ENCODE measurements around the gene TLR10.
A peak's percentile ranks its signal among the peaks of the same experiment; 100 is the strongest.

Gene TLR10

DNA sequence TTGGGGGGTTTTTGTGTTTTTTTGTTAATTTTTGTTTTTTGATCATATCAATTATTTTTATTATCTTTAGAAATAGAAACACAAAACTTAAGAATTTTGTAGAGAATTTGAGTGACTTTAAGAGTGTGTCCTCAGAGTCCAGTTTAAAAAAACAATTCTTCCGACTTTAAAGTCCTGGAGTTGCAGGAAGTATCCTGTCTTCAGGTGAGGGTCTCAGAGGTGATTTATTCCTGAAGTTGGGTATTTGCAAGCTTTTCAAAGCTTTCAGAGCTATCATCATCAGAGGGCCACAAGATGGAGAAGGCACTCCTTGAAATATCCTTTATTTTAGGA, 23.0 kb downstream of the TLR10 start:
- DNase-seq, result no peak

DNA sequence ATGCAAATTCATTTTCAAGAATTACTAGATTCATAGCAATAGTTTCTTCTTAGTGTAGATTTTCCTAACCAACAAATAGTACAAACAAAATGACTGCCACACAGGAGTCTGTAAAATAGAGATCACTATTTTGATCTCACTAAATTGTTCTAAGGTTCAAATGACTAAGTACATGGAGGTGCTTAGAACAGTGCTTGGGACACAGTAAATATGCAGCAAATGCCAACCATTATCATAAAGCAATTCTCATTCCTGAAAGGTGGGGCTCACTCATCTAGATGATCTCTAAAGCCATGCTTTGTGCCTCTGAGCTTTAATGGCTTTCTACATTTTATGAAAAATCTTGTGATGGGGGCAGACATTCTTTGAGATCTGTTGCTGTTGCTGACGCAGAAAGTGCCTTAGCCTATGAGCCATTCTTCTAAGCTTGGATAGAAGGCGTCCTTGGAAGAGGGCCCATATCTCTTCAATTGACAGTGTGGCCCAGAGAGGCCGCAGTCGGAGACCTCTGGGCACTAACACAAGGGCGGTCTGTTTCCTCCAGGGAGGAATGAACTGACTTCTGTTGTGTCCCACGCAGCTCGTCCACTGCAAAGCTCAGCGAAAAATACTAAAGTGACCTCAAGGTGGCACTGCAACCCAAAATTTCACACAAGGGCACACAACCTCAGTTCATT, 23.5 kb downstream of the TLR10 start:
- DNase-seq, result no peak

DNA sequence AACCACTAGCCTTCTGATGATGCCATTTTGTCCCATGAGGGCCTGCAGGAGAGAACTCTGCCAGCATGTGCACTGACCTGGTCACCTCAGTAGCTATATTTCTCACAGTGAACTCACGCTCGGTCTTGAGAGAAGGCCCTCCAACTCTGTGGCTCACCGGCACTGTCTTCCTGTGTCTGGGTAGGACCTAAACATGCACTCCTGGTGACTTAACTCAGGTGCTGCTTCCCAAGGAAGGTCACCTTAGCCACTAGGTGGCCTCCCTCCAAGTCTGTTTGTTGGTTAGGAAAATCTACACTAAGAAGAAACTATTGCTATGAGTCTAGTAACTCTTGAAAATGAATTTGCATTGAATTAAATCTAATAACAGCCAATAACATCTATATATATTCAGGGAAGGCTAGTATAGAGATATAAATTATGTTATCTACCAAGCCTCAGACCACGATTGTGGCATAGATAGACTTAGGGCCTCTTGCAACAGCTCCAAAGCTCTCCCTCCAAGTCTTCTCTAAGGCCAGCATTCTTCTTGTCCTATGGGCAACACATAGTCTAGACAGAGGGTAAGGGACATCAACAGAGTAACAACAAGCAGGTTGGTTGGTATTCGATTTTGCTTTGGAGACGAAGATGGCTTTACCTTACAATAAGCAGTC, 24.7 kb downstream of the TLR10 start:
- DNase-seq, result no peak

GRCh38 chr4:38752941-38753806, 29.6 kb downstream of the TLR10 start:
- peak; percentile 45 for DNase-seq

DNA sequence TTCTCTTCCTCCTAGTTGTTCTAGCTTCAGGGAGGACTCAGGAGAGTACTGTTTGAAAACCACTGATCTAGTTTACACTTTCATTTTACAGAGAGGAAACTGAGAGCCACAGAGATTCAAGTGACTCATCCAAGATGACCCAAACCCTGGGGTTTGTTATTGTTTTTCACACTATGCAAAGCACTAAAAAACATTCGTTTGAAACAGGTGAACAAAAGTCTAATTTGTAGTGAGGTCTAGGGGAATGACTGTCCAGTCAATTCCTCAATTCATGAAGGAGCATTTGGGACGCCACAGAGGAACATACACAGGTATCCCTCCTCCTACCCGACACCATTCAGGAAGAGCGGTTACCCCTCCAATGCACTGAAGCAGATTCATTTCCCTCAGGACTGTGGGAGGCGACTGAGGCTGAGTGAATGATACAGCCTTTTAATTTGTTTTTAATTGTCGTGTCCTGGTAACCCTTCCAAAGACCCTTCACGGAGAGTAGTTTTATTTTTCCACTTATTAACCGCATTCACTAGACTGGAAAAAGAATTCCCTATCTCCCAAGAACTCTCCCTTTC, 30.3 kb downstream of the TLR10 start:
- no peak for DNase-seq

- no peak for DNase-seq
Observed at GRCh38 chr4:38751341-38752010, 31.3 kb downstream of the TLR10 start.

DNA sequence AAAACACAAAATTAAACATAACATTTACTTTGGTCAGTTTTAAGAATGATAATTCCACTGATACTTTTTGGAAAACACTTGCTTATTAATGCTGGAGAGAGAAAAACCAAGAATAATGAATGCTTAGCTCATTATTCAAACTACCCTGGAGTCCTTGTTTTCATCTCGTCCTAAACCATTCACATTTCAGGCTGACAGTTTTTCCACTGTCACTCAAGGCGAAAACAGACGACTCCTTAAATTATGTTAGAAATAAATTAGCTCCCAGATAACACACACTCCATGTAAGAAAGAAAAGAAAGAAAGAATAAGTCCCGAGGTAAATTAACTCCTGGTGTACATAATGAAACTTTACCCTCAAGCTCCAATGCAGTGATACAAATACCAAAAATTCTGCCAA, 33.5 kb downstream of the TLR10 start:
- DNase-seq, result no peak

- no peak for DNase-seq
Observed at GRCh38 chr4:38747629-38748028, 35.2 kb downstream of the TLR10 start.

GRCh38 chr4:38745881-38746280, 36.9 kb downstream of the TLR10 start:
- no peak for DNase-seq

GRCh38 chr4:38743866-38744265, 38.9 kb downstream of the TLR10 start:
- no peak for DNase-seq

GRCh38 chr4:38740303-38740702, 42.5 kb downstream of the TLR10 start:
- no peak for DNase-seq

DNA sequence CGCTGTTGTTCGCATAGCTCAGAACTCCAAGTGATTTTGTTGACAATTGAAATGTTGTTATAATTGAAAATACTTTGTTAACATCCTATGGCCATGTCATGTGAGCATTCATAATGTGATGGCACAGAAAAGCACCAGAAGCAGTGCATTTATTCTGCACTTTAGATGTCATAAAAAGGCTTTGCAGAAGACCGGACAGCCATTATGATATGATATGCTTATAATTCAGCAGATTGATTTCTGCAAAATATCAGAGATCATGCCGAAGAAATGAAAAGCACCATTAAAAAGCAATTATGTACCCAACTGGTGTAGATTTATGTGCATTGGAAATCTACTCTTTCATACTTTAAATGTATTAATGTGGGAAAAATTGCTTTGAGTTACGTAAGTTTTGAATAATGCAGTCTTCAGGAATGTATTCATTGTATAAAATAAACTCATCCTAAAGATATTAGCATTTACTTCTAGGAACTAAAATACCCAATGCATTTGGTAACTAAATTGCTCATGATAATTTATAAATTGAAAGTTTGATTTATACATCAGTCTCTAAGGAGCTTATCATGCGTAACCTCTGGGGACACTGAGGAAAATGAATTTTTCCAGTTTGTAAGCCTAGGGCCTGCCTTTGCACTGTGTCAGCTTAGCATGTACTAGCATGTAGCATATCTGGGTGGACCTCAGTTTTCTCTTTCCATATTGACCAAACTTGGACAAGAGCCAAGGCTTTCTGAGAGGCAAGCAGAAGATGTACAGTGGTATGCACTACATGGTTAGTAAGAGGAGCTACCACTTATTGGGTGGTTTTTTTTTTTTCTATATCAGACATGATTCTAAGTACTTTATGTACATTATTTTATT, 43.6 kb downstream of the TLR10 start:
- DNase-seq, result no peak

GRCh38 chr4:38735870-38736269, 46.9 kb downstream of the TLR10 start:
- DNase-seq, result no peak

DNA sequence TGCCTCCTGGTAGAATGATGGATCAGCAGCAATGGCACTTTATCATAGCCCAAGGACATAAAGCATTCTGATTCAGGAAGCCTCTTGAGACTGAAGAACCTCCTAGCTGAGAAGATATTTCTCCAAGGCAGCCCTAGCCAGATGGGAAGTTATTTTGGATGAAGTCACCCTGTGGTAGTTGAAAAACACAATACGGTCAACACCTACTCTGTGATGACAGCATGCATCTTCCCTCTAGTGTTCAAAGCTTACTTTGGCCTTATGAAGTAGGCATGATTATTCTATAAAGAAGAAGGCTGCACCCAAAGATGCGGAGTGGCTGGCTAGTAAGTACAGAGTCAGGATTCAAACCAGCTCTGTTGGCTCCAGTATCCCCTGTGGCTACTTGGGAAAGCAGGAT, 47.9 kb downstream of the TLR10 start:
- no peak for DNase-seq

GRCh38 chr4:38734446-38734845, 48.3 kb downstream of the TLR10 start:
- DNase-seq, result no peak

DNA sequence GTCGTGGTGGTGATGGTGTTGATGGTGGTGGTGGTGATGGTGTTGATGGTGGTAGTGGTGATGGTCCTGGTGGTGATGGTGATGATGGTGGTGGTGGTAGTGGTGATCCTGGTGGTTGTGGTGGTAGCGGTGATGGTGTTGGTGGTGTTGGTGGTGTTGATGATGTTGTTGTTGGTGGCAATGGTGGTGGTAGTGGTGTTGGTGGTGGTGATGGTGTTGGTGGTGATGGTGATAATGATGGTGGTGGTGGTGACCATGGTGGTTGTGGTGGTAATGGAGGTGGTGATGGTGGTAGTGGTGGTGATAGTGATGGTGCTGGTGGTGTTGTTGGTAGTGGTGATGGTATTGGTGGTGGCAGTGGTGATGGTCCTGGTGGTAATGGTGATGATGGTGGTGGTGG, 49.1 kb downstream of the TLR10 start:
- DNase-seq, result no peak

- peak; percentile 23 for DNase-seq
Observed at GRCh38 chr4:38730830-38731646, 51.8 kb downstream of the TLR10 start.

- DNase-seq, result no peak
Observed at GRCh38 chr4:38730493-38730829, 52.3 kb downstream of the TLR10 start.

GRCh38 chr4:38728631-38729141, 54.1 kb downstream of the TLR10 start:
- no peak for DNase-seq

DNA sequence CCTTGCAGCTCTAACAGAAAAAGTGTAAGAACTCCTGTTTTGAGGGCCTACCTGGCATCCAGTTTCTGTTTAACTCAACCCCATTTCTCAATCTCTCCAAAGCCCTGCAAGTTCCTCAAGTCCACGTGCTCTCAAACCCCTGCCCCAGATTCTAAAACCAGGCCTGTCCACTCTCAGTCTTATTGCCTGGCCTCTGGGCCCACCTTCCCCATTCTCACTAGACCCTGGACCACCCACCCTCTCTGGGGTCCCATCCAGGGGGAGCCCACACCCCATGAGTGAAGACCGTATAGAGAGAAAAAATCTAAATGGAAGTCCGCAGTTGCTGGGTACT, 58.3 kb downstream of the TLR10 start:
- no peak for DNase-seq

All from NCI-H1048 (cell line).